ENCODE data around the gene SERPINA12. TPM values are rescaled to one million over a fixed set of nuclear protein-coding genes. Genes with fewer than 3 reads are reported as not detected.

The SERPINA12 gene
- total and polyA plus RNA-seq, 2 experiments from 2014 or later: not detected

GRCh38 chr14:94501588-94502516 is 7.4 kb downstream of the SERPINA12 start:
- Histone ChIP-seq H3K4me2 (no peak overlapping the region), H3F3A (replicated peaks; ENCODE audit: low read depth) (no peaks in the 10 kb centered on the region), H3K36me3 (ENCODE audit: insufficient read depth) (no peaks in the 10 kb centered on the region), H3K4me1 (ENCODE audit: insufficient read depth) (no peaks in the 10 kb centered on the region), H3K27me3 (ENCODE audit: insufficient read depth) (no peaks in the 10 kb centered on the region), H3K4me3 (no peak overlapping the region), H3K79me2 (replicated peaks; ENCODE audit: insufficient read depth) (no peaks in the 10 kb centered on the region), H2AFZ (no peak overlapping the region), H3K9me2 (ENCODE audit: insufficient read depth) (peaks cover 11% of the 10 kb centered on the region; the same call in 1 of the 2 replicates), H4K20me1 (replicated peaks; ENCODE audit: insufficient read depth) (no peaks in the 10 kb centered on the region), H3K27ac (ENCODE audit: low read depth) (no peak overlapping the region)
- no peak for DNase-seq (ENCODE audit: low spot score)
- H3K4me3 Mint-ChIP-seq: no peak overlapping the region
- no peaks in the 10 kb centered on the region for H3K36me3 Mint-ChIP-seq (ENCODE audit: low read depth)
- no peaks in the 10 kb centered on the region for H3K4me1 Mint-ChIP-seq
- ATAC-seq: no peak
- peaks cover 15% of the 10 kb centered on the region for H3K27me3 Mint-ChIP-seq (ENCODE audit: insufficient read depth, low read depth, poor library complexity)
- no peak overlapping the region for H3K27ac Mint-ChIP-seq
- TF ChIP-seq NANOG (IDR thresholded peaks at IDR 0.05; ENCODE audit: borderline replicate concordance) (no peak), REST (IDR thresholded peaks at IDR 0.05; ENCODE audit: unreplicated experiment) (no peak), ZNF462 (CRISPR knock-in tag; IDR thresholded peaks at IDR 0.05) (no peak), CREB1 (CRISPR knock-in tag; IDR thresholded peaks at IDR 0.05; ENCODE audit: low read depth) (no peak), ETS1 (IDR thresholded peaks at IDR 0.05) (no peak), ZNF331 (CRISPR knock-in tag; IDR thresholded peaks at IDR 0.05; ENCODE audit: low read depth) (no peak), EZH2 (IDR thresholded peaks at IDR 0.05; ENCODE audit: low read depth, unreplicated experiment) (no peak), ZNF114 (CRISPR knock-in tag; IDR thresholded peaks at IDR 0.05) (no peak), CTCF (conservative IDR thresholded peaks at IDR 0.05; ENCODE audit: low read depth in 2 of 2) (no peak)
- H3K9me3 Mint-ChIP-seq: no peaks in the 10 kb centered on the region
